HG03520 (cell line): ENCODE data around the gene PCDHGC5.

Experiments used
- ATAC-seq: cut with Tn5 transposase; IDR thresholded peaks from one replicate; pipeline ENCODE4 v1.9.1; 2021; ENCODE audit warnings: mild to moderate bottlenecking, moderate library complexity; ENCODE audit not compliant: unreplicated experiment

PCDHGC5 gene

DNA sequence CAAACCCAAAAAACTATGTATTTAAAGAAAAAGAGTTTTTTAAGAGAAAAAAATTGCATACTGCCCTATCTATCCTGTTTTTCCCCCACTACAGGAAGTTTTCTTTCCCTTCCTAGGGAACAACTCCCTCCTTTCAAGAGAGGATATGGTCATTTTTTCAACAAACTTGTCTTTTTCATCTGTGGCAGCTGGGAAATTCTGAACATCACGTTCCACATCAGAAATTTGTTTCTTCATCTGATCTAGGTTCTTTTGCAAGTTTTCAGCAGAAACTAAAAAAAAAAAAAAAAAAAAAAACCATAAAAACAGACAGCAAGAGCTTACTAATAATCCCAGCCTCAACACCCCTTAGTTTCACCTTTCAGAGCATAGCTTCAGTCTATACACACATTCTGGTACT, 38.5 kb downstream of the PCDHGC5 start:
- ATAC-seq: no peak

DNA sequence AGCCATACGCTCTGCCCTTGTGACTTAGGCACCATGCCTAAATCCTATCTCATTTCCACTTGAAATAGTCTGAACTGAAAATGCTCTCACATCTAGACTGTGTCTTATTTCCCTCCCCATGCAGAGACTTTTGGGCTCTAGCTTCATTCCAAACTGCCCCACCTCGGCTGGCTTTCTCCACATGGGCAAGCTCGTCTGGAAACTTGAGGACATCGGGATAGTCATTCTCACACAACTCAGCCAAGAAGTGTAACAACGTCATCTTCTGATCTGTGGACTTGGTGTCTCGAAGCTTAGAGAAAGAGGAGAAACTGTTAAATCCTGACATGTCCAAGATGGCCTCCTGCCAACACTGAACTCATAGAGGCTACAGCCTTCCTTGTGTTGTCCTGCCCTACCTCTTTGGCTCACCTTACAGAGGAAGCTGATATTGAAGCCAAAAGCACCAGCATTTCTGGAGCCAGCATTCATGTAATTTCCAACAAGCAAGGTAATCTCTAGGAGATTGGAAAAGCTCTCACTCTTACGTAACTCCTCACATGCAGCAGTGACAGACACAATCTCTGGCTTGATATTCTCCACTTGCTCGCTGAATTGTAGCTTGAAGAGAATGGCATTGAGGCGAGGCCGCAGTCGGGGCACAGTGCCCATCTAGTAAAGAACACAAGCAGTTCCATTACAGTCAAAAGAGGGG, 39.6 kb downstream of the PCDHGC5 start:
- ATAC-seq: no peak

DNA sequence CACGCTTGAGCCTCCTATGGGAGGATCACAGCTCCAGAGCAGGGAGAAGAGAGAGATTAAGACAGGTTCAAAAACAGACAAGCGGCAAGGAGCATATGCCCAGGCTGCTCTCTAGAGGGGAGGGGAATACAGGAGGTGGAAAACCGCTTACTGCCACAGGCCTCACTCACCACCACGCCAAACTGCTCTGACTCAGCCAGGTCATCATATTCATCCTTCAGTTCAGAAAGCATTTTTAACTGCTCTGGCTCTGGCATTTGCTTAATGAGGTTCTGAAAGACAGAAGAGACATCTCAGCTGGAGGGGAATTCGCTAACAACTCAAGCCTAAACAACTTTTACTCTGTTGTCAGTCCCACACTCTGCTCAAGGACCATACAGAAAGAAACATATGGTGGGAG, 40.1 kb downstream of the PCDHGC5 start:
- no peak for ATAC-seq

DNA sequence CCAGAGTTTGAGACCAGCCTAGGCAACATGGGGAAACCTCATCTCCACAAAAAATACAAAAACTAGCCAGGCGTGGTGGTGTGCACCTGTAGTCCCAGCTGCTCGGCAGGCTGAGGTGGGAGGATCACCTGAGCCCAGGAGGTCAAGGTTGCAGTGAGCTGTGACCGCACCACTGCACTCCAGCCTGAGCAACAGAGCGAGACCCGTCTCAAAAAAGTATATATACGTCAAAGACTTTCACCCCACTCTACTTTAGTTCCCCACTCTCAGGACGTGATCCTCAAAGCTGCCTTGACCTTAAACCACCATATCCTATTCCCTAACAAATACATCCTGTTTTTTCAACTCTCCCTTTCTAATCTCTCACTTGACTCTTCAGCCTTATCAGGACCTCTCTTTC, 41.0 kb downstream of the PCDHGC5 start:
- peak; percentile 37 for ATAC-seq

DNA sequence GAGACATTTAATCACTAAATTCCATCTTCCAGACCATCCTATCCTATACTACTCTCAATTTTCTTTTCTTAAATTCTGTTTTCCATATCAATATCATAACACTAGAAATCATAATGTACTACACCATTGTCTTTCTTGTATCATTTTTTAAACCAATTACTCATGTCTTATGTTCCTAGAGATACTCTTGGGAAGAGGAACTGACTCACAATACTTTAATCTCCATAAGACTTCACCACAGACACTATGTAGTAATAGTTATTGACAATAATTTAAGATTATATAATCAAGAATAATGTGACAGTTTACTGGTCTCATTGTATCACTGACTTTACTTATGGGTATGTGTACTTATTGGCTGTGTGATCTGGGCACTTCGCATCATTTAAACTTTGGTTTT, 43.8 kb downstream of the PCDHGC5 start:
- ATAC-seq: no peak

DNA sequence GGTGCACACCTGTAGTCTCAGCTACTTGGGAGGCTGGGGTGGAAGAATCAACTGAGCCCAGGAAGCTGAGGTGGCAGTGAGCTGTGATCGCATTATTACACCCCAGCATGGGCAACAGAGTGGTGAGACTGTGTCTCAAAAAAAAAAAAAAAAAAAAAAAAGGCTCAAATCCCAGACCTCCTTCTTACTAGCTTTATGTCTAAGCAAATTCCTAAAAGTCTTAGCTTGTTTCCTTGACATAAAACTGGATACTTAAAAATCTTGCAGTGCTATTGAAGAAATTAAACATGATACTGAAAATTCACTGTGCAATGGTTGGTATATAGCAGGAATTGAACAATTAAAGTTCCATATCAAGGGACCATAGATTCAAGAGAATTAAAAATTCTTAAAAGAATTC, 45.0 kb downstream of the PCDHGC5 start:
- no peak for ATAC-seq

DNA sequence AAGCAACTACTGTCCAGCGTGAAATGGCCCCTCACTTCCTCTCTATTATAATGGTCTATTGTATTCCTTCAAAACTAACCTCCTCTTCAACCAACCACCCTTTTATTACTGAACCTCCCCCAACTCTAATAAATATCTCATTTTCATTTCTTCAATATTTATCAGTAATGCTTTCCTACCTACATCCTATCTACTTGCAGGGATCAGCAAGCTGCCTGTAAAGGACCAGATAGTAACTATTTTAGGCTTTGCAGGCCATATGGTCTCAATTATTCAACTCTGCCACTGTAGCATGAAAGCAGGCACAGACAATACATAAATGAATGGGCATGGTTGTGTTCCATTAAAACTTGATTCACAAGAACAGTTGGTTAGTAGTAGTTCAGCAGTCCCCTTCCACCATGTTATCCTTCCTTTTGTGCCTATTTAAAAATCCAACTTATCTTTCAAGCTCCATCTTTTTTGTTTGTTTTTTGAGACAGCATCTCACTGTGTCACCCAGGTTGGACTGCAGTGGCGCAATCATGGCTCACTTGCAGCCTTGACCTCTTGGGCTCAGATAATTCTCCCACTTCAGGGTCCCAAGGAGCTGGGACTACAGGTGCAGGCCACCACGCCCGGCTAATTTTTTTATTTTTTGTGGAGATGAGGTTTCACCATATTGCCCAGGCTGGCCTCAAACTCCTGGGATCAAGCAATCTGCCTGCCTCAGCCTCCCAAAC, 45.8 kb downstream of the PCDHGC5 start:
- ATAC-seq: no peak
